Activated CD4-positive, alpha-beta T cell treated with anti-CD3 and anti-CD28 coated beads, Interleukin-2, amount 50 U/mL, for 16 hours (primary cell): ENCODE data around the gene TCP11L1.
"Not testable (repeated sequence)": the region's sequence is repeated elsewhere in the genome, so short reads cannot be mapped to it uniquely, and the experiment has no call there.

Experiments used
- DNase-seq: peaks from one replicate; pipeline ENCODE4 v3.0.0-alpha.2; 2020

The TCP11L1 gene

GRCh38 chr11:33033493-33033892 lies 5.9 kb upstream of the TCP11L1 start:
- no peak for DNase-seq

- DNase-seq: no peak
These were observed 4.4 kb upstream of the TCP11L1 start for GRCh38 chr11:33035011-33035410.

GRCh38 chr11:33040033-33040861 lies 875 bp downstream of the TCP11L1 start:
- DNase-seq: peak; percentile 55

- no peak for DNase-seq
These were observed 1.6 kb downstream of the TCP11L1 start for GRCh38 chr11:33040862-33041453.

GRCh38 chr11:33043221-33043830 lies 4.0 kb downstream of the TCP11L1 start:
- peak; percentile 58 for DNase-seq

- no peak for DNase-seq
These were observed 4.9 kb downstream of the TCP11L1 start for GRCh38 chr11:33044285-33044756.

DNA sequence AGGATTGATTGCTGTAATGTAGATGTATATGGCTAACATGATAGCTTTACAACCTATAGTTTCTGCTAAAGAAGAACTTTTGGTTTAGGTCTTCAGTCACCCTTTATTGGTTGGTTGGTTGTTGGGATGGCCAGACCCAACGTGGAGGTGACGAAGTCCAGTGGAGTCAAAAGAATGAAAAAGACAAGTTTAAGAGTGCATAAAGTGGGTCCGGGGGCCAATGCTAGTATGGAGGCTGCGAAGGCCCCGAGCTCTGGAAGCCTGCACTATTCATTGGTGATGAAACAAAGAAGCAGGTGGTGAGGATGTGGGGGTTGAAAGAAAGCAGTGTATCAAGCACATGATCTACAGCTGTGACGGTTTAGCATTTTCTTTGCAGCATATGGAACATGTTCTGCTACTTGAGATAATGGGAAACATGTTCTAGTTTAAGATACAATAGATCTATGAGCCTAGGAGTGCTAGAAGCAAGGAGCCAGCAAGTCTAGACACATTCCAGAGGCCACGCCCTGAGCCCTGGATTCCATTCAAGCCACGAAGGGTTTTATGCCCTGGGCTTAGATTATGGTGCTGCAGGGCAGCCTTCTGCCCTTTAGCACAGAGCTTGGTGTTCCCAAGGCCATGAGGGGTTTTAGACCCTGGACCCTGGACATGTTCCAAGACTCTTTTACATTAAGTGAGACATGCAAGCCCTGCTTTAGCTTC lies 6.3 kb downstream of the TCP11L1 start:
- DNase-seq: no peak

DNA sequence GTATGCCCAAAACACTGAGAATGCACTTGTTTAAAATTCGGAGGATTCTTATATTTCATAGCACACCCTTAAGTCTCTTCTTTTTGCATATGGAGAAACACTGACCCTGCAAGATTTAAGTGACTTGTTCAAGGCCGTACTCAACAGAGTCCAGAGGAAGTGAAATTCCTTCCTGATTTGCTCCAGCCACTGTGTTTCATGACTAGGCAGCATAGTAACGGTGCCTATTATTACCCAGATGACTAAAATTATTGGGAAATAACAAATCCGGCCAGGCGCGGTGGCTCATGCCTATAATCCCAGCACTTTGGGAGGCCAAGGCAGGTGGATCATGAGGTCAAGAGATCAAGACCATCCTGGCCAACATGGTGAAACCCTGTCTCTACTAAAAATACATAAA lies 9.3 kb downstream of the TCP11L1 start:
- DNase-seq: not testable (repeated sequence)

- DNase-seq: not testable (repeated sequence)
These were observed 10.4 kb downstream of the TCP11L1 start for GRCh38 chr11:33049565-33050408.

GRCh38 chr11:33052231-33052630 lies 12.9 kb downstream of the TCP11L1 start:
- DNase-seq: no peak

DNA sequence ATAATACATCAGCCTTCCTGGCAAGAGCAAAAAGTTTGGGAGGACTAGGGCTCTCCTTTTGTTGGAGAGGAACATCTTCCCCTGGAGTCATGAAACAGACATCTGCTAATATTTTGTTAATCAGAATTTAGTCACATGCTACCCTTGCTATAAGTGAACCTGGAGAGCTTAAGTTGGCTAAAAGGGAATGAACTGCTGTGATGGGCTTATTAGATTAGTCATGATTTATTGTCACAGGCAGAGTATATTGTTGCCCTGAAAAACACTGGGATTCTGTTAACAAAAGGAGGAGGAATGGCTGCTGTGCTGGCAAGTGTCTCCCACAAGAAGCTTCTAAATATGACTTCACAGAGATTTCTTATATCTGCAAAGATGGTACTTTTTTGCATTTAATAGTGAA lies 16.0 kb downstream of the TCP11L1 start:
- DNase-seq: no peak

GRCh38 chr11:33057284-33057683 lies 17.9 kb downstream of the TCP11L1 start:
- no peak for DNase-seq

GRCh38 chr11:33059331-33060007 lies 20.1 kb downstream of the TCP11L1 start:
- no peak for DNase-seq

GRCh38 chr11:33060271-33060670 lies 20.9 kb downstream of the TCP11L1 start:
- DNase-seq: no peak

DNA sequence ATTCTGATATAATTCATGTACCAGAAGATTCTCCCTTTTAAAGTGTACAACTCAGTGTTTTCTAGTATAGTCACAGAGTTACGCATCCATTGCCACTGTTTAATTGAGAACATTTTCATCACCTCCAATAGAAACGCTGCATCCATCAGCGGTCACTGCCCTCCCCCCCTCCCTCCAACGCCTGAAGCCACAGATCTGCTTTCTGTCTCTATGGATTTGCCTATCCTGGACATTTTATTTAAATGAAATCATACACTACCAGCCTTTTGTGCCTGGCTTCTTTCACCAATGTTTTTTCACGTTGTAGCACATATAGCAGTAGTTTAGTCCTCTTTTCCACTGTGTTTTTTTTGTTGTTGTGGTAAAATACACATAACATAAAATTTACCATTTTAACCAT lies 22.8 kb downstream of the TCP11L1 start:
- DNase-seq: no peak

DNA sequence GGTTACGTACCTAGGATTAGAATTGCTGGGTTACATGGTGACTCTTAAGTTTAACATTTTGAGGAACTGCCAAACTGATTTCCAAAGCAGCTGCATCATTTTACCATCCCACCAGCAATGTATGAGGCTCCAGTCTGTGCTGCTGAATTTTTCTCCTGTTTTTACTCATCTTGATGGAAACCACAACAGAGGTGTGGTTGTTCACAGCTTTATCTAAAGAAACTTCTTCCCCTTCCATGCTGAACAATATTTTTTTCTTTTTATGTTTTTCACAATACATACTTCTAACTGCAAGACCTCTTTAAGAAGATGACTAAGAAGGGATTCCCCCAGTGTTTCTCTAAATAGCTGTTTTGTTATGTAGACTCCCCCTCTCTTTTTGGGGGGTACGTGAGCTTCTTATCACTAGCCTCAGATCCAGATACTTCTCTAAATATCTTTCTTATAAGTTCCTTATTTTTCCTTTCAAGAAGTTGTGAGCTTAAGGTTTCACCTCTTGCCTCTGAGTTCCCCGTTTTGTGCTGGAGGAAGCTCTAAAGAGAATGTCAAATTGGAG lies 24.0 kb downstream of the TCP11L1 start:
- peak; percentile 83 for DNase-seq

DNA sequence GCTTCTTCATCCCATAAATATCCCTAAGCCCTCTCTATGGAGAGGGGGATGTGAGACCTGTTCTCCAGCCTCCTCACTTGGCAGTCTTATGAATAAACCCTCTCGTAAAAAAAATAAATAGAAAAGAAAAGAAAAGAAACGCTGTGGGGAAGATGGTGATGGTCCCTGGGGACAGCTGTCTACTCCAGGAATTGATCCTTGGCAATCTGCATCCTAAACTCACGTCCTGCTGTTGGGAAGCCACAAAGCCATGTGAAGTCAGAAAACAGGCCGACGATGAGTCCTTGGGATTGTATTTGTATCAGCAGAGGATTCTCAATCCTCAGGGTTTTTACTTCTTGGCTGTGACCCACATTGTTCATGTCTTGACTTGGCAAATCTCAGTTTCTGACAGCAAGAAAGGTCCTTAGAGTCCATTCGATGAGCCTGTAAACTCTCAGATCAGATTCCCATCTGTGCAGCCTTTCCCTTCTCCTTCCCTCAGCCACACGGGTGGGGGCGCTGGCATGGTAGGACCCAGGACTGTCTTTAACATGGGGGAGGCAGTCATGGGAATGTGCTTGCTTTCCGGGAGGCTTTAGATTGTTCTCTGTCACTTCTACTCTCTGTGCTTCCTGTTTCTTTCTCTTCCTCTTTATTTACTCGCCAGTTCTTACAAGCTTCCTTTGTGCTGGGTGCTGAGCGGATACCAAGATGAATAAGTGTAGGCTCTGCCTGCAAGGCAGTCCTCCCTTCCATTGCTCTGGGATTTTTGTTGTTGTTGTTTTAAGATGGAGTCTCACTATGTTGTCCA lies 24.9 kb downstream of the TCP11L1 start:
- no peak for DNase-seq

DNA sequence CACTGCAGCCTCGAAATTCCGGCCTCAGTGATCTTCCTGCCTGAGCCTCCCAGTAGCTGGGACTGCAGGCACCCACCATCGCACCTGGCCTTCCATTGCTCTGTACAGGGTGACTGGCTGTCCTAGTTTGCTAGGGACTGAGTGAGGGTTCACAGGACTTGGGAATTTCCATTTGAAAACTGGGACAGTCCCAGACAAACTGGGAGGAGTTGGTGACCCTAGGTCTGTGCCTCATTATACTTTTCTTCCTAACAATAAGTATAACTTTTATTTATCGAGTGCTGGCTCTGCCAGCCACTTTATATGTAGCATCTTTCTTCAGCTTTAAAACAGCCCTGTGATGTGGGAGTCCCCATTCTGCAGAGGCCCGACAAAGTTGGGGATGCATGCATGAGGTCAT lies 25.5 kb downstream of the TCP11L1 start:
- DNase-seq: no peak

- peak; percentile 75 for DNase-seq
These were observed 26.2 kb downstream of the TCP11L1 start for GRCh38 chr11:33065445-33066178.

DNA sequence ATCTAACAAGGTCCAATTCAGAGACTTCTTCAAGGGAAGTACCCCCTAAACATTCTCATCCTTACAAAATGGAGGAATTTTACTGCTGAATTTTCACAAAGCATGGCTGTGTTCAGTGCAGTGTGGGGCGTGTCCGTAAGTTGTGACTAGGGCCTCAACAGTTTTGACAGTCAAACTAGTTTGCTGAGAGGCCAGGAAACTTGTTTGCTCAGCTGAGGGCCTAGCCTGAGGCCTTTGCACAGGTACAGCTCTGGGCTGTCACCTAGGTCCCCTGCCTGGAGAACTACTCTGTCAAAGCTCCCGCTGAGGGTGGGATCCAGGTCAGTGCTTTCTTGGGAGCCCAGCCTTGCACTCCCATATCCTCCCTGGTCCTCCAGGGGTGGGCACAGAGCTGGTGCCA lies 27.9 kb downstream of the TCP11L1 start:
- no peak for DNase-seq
